Measurements from ENCODE around the gene JUND. TPM values are rescaled to one million over a fixed set of nuclear protein-coding genes. Genes with fewer than 3 reads are reported as not detected.

The JUND gene
- total RNA-seq, 1 donor from 2014 or later, result 161 TPM

DNA sequence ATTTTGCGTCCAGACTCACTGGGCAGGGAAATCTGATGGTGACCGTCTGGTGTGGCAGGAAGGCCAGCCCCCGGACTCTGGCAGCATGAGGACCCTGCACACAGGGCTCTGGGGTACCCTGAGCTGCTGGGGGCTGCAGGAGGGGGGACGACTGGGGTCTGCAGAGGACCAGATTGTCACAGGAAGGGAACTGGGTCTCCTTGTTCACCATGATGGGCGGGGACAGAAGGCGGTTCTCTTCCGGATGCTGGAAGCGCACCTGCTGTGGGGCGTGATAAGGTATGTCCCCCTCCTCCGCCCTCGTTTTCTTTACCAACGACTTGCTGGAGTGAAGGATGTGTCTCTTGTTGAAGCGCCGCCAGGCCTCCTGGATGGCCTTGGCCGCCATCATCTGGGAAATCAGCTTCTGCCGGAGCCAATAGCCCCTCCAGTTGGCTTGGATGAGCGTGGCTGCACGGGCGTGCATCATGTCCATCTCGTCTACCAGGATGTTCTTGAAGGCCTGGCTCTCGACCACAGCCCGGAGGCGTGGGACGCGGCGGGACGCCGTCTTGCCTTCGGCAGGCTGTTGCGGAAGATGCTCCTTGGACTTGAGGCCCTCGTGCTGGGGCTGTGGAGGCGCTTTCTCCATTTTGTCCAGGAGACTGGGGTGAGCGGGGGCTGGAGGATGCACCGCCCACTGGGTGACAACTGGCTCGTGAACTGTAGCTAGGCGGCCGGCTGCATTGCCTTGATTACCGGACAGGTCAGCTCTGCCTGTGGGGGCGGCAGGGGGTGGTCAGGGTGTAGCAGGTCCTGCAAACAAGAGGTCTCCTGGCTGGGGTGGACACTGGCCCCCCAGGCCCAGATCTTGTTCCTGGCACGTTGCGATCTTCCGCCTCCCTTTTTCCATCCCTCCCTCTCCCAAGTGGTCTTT, 14.4 kb downstream of the JUND start:
- Histone ChIP-seq H3K9me3 (ENCODE audit: insufficient read depth, low read depth, low read length) (no peaks in the 10 kb centered on the region), H3K79me2 (ENCODE audit: insufficient read depth, low read length) (no peaks in the 10 kb centered on the region), H3K4me3 (ENCODE audit: insufficient read depth, low read depth, low read length) (no peak overlapping the region), H2AFZ (ENCODE audit: low read depth, low read length) (no peak overlapping the region), H3K27ac (ENCODE audit: low read depth, low read length) (no peak overlapping the region), H4K20me1 (ENCODE audit: insufficient read depth, low read length) (peaks cover 15% of the 10 kb centered on the region), H3K27me3 (ENCODE audit: insufficient read depth, low read length) (no peaks in the 10 kb centered on the region), H3K9ac (ENCODE audit: low read length) (no peak overlapping the region), H3K4me2 (ENCODE audit: low read length) (no peak overlapping the region), H3K4me1 (ENCODE audit: insufficient read depth, low read length) (peaks cover 4% of the 10 kb centered on the region), H3K36me3 (ENCODE audit: insufficient read depth, low read length) (no peaks in the 10 kb centered on the region)
- Mint-ChIP-seq H3K4me3 (ENCODE audit: unreplicated experiment) (no peak overlapping the region), H3K36me3 (ENCODE audit: low read depth, unreplicated experiment) (peaks cover 26% of the 10 kb centered on the region), H3K9me3 (ENCODE audit: unreplicated experiment) (peaks cover 3% of the 10 kb centered on the region), H3K4me1 (ENCODE audit: low read depth, unreplicated experiment) (no peaks in the 10 kb centered on the region), H3K27ac (ENCODE audit: unreplicated experiment) (no peak overlapping the region), H3K27me3 (ENCODE audit: low read depth, unreplicated experiment) (no peaks in the 10 kb centered on the region)
- FAIRE-seq (no peak), DNase-seq (ENCODE audit: low read depth) (no peak)
- TF ChIP-seq, protein P1, sequence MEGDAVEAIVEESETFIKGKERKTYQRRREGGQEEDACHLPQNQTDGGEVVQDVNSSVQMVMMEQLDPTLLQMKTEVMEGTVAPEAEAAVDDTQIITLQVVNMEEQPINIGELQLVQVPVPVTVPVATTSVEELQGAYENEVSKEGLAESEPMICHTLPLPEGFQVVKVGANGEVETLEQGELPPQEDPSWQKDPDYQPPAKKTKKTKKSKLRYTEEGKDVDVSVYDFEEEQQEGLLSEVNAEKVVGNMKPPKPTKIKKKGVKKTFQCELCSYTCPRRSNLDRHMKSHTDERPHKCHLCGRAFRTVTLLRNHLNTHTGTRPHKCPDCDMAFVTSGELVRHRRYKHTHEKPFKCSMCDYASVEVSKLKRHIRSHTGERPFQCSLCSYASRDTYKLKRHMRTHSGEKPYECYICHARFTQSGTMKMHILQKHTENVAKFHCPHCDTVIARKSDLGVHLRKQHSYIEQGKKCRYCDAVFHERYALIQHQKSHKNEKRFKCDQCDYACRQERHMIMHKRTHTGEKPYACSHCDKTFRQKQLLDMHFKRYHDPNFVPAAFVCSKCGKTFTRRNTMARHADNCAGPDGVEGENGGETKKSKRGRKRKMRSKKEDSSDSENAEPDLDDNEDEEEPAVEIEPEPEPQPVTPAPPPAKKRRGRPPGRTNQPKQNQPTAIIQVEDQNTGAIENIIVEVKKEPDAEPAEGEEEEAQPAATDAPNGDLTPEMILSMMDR (IDR thresholded peaks at IDR 0.05; ENCODE audit: insufficient read depth, low read depth, low read length), result no peak
- no peak for TF ChIP-seq EZH2 (IDR thresholded peaks at IDR 0.05; ENCODE audit: insufficient read depth, low read length)

DNA sequence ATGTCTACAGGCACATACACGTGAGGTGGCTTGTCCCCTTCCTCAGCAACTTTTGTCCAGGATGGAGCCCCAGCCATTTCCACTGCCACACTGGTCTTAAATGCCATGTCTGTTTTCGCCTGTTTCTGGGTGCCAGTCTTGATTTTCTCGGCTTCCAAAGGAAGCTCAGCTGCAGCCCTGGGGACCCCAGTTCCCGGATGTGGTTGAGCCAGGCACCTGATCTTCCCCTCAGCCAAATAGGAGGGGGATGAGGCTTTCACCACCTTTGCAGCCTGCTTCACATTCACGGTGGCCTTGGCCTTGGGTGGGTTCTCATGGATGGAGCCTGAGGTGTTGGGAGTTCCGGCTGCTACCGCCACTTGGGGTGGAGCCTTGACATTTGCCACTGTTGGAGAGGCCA, 15.8 kb downstream of the JUND start:
- H3K36me3 Mint-ChIP-seq (ENCODE audit: low read depth, unreplicated experiment), result peaks cover 26% of the 10 kb centered on the region
- no peak for DNase-seq (ENCODE audit: low read depth)
- Histone ChIP-seq H3K9me3 (ENCODE audit: insufficient read depth, low read depth, low read length) (no peaks in the 10 kb centered on the region), H3K4me1 (ENCODE audit: insufficient read depth, low read length) (peaks cover 4% of the 10 kb centered on the region), H2AFZ (ENCODE audit: low read depth, low read length) (no peak overlapping the region), H3K4me2 (ENCODE audit: low read length) (no peak overlapping the region), H3K79me2 (ENCODE audit: insufficient read depth, low read length) (no peaks in the 10 kb centered on the region), H3K9ac (ENCODE audit: low read length) (no peak overlapping the region), H4K20me1 (ENCODE audit: insufficient read depth, low read length) (peaks cover 15% of the 10 kb centered on the region), H3K27me3 (ENCODE audit: insufficient read depth, low read length) (no peaks in the 10 kb centered on the region), H3K27ac (ENCODE audit: low read depth, low read length) (no peak overlapping the region), H3K4me3 (ENCODE audit: insufficient read depth, low read depth, low read length) (no peak overlapping the region), H3K36me3 (ENCODE audit: insufficient read depth, low read length) (no peaks in the 10 kb centered on the region)
- TF ChIP-seq EZH2 (IDR thresholded peaks at IDR 0.05; ENCODE audit: insufficient read depth, low read length), result no peak
- TF ChIP-seq, protein P1 (IDR thresholded peaks at IDR 0.05; ENCODE audit: insufficient read depth, low read depth, low read length), result no peak
- no peaks in the 10 kb centered on the region for H3K4me1 Mint-ChIP-seq (ENCODE audit: low read depth, unreplicated experiment)
- H3K27ac Mint-ChIP-seq (ENCODE audit: unreplicated experiment), result no peak overlapping the region
- no peaks in the 10 kb centered on the region for H3K27me3 Mint-ChIP-seq (ENCODE audit: low read depth, unreplicated experiment)
- no peak overlapping the region for H3K4me3 Mint-ChIP-seq (ENCODE audit: unreplicated experiment)
- no peak for FAIRE-seq
- peaks cover 7% of the 10 kb centered on the region for H3K9me3 Mint-ChIP-seq (ENCODE audit: unreplicated experiment)

Data from astrocyte (in vitro differentiated cells and primary cell).